ENCODE measurements around the gene TMEM182. TPM values are rescaled to one million over a fixed set of nuclear protein-coding genes. Genes with fewer than 3 reads are reported as not detected.
A peak's percentile ranks its signal among the peaks of the same experiment; 100 is the strongest.

TMEM182 gene
- total and polyA plus RNA-seq, 9 of the 15 experiments (the other 6 are each of a cell fraction or from before 2014, with no cell fraction given): 5.2 to 11.4 (median 7.5) TPM

GRCh38 chr2:102735416-102736109 is 26.3 kb upstream of the TMEM182 start (continued):
- TF ChIP-seq IRF1 (CRISPR knock-in tag; IDR thresholded peaks at IDR 0.05; ENCODE audit: borderline replicate concordance) (no peak), CREB3L1 (IDR thresholded peaks at IDR 0.05; ENCODE audit: borderline replicate concordance, low read depth) (no peak), EZH2 (IDR thresholded peaks at IDR 0.05; ENCODE audit: borderline replicate concordance, low read depth, low read length) (no peak), ZNF584 (CRISPR knock-in tag; IDR thresholded peaks at IDR 0.05; ENCODE audit: low read depth) (no peak), RBM39 (optimal IDR thresholded peaks at IDR 0.05; ENCODE audit: low read depth, low read length) (no peak), HOXB6 (CRISPR knock-in tag; IDR thresholded peaks at IDR 0.05; ENCODE audit: borderline replicate concordance) (no peak), CEBPG (CRISPR knock-in tag; IDR thresholded peaks at IDR 0.05) (peak; percentile 69), CEBPG (tag; conservative IDR thresholded peaks at IDR 0.05 in 1 of 2, IDR thresholded peaks at IDR 0.05 in 1 of 2) (peak; percentile 63 to 88), ZNF224 (CRISPR knock-in tag; IDR thresholded peaks at IDR 0.05) (no peak), ZNF41 (CRISPR knock-in tag; conservative IDR thresholded peaks at IDR 0.05) (no peak), TBP (optimal IDR thresholded peaks at IDR 0.05; ENCODE audit: low read depth, low read length) (no peak), ZNF696 (CRISPR knock-in tag; conservative IDR thresholded peaks at IDR 0.05) (no peak), MECOM (CRISPR knock-in tag; IDR thresholded peaks at IDR 0.05) (no peak), ZNF507 (tag; conservative IDR thresholded peaks at IDR 0.05) (no peak), NCOR1 (IDR thresholded peaks at IDR 0.05) (no peak), NR2C1 (IDR thresholded peaks at IDR 0.05) (no peak), NR2C1 (tag; IDR thresholded peaks at IDR 0.05) (no peak), NBN (IDR thresholded peaks at IDR 0.05; ENCODE audit: low read depth) (0 out of 2 replicates have a peak, but pooled peaks have one; percentile 21), PHF21A (IDR thresholded peaks at IDR 0.05; ENCODE audit: borderline replicate concordance, low read depth) (no peak), JUND (IDR thresholded peaks at IDR 0.05; ENCODE audit: borderline replicate concordance, low read depth, low read length) (no peak), JUND (tag; IDR thresholded peaks at IDR 0.05; ENCODE audit: borderline replicate concordance, low read depth, low read length) (peak; percentile 12; the same call in 1 of the 3 replicates), MAFF (IDR thresholded peaks at IDR 0.05; ENCODE audit: low read length) (no peak), HMGXB4 (CRISPR knock-in tag; IDR thresholded peaks at IDR 0.05) (no peak), CBFA2T3 (IDR thresholded peaks at IDR 0.05) (peak; percentile 24), KDM5B (IDR thresholded peaks at IDR 0.05; ENCODE audit: insufficient replicate concordance, low read depth, low read length) (no peak)
- TF ChIP-seq, protein P1, sequence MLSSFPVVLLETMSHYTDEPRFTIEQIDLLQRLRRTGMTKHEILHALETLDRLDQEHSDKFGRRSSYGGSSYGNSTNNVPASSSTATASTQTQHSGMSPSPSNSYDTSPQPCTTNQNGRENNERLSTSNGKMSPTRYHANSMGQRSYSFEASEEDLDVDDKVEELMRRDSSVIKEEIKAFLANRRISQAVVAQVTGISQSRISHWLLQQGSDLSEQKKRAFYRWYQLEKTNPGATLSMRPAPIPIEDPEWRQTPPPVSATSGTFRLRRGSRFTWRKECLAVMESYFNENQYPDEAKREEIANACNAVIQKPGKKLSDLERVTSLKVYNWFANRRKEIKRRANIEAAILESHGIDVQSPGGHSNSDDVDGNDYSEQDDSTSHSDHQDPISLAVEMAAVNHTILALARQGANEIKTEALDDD (IDR thresholded peaks at IDR 0.05): 0 out of 2 replicates have a peak, but pooled peaks have one; percentile 28

Measured in K562 (cell line).